NCI-H146 (cell line): ENCODE results near the gene LMO1.

ENCODE experiments used
- DNase-seq: peaks from one replicate; lab custom pipeline; 2025; lab: John Stamatoyannopoulos, UW

Gene LMO1

DNA sequence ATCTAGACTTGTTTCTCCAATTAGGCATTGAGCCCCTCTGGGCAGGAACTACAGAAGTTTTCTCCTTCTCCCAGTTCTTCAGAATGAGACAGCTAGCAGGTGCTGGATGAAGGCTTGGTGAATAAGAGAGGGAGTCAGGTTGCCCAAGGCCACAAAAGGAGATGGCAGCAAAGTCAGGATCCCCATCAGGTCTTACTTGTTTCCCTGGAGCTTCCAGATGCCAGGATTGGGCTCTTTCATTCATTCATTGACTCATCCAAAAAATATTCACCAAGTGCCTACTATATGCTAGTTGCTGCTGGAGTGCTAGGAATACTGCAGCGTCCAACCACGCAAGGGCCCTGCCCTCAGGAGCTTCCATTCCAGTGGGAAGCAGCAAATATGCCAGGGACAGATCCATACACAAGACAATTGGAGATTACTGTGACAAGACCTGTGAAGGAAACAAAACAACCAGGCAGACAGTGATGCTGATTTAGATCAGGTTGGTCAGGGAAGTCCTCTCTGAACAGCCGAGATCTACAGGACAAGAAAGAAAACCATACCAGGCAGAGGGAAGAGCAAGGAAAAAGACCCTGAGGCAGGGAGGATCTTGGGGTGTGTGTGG, 24.6 kb upstream of the LMO1 start:
- DNase-seq = no peak

DNA sequence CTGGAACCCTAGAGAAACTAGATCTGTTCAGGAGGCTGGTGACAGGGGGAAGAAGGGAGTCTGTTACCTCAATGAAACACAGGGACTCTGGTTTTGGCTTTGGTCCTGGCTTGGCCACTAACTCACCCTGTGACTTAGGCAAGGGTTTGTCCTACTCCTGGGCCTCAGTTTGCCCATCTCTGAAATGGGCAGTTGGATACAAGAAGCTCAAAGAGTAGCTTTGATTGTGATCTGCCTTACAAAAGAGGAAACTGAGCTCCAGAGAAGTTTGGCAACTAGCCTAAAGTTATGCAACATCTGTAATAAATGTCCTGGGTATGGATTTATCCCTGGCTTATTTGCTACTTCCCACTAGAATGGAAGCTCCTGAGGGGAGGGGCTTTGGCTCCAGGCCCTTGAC, 24.0 kb upstream of the LMO1 start:
- no peak for DNase-seq

DNA sequence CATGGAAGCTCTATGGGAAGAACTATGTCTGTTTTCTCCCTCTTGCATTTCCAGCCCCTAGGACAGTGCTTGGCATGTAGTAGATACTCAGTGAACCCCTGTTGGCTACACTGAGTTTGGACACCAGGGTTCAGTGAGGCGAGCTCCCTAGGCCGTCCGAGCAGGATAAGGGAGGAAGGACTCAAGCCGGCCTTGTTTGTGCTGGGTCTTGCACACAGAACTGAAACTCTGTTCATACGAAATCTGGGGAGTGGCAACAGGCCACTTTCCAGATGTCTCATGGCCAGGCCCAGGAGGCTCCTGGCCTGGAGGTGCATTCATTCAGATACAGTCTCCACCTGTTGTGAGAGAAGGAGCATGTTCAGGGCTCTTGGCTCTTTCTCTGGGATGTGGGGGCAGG, 23.6 kb upstream of the LMO1 start:
- DNase-seq = no peak

DNA sequence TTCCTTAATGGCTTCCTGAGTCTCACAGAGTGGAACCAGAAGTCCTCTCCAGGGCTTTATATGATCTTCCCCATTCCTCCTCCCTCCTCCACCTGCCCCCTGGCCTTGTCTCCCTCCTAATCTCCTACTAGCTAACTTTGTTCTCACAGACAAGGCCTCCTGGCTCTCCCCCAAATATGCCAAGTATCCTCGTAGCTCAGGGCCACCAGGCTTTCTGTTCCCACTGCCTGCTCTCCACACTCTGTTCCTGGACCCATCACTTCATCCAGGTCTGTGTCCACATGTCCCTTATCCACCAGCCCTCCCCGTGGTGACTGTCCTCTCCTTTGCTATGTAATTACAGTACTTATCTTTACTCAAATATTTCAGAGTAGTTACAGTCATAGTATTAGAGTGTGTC, 23.2 kb upstream of the LMO1 start:
- no peak for DNase-seq

DNA sequence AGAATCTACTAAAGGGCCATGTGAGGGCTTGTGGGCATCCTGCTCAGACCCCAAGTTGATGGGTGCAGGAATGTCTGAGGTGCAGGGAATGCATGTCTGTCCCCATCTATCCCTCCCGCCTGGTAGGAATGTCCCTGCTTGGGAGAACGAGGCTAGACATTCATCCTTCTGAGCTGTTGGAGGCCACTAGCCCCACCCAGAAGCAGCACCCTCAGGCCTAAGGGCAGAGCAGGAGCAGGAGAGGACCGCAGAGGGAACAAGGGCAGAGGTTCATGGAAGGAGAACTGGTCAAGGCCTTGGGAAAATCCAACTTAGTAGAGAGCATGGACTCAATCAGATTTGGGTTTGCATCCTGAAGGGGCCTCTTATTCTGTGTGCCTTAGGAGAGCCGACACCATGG, 22.1 kb upstream of the LMO1 start:
- DNase-seq = no peak

DNA sequence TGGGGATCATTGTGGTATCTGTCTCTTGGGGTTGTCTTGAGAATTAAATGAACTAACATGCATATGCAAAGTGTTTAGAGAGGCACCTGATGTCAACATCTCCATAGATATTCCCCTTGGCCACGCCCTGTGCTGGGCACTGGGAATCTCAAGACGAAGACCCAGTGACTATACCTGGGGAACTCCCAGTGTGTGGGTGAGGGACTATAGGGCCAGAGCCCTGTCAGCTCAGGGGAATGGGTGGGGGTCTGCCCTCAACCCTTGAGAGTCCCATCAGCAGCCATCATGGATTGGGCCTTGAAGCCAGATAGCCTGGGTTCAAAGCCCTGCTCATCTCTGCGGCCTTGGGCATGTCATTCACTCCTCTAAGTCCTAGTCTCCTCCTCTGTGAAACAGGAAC, 21.6 kb upstream of the LMO1 start:
- no peak for DNase-seq

DNA sequence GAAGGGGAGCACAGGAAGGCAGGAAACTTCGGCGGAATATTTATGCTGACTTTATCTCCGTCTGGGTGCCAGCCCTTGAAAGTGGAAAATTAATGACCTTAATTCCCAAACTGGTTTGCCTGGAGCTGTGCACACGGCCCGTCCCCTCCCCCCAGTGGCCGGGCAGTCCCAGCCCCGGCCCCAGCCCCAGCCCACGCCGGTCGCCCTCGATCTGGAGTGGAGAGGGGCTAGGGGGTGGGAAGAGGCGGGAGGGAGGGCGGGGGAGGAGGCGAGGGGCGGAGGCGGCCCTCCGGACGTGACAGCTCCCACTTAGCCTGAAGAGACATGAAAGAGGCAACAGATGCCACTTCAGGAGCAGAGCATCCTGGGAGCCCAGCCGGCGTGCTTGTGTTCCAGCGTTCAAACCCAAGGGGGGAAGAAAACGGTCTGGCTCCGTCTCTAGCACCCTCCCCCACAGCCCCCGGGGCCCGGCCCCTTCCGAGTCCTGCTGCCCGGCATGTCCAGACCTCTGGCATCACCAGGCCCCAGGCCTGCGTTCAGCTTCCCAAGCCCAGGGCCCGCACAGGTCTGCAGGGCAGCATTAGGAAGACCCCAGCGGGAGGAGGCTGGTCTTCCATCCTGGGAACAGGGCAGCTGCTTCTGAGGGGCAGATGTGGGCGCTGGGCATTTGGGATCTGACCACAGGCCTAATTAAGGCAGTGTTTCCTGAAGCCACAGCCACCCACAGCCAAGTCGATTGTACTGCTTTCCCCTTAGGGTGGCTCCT, 20.0 kb upstream of the LMO1 start:
- DNase-seq = peak; percentile 43

DNA sequence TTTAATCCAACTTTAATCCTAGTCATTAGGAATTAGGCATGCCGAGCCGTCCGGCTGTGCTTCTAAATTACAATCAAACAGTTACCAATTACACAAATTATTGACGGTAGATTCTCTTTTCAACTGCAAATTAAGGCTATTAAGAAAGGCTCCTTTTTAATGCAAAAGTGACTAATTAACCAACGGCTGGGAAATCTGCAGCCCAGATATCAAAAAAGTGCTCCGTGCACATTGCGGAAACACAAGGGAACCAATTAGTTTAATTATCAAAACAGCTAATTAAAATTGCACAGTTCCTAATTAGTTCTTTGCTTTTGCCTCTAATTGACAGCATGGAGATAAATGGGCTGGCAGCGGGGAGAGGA, 19.4 kb upstream of the LMO1 start:
- no peak for DNase-seq

DNA sequence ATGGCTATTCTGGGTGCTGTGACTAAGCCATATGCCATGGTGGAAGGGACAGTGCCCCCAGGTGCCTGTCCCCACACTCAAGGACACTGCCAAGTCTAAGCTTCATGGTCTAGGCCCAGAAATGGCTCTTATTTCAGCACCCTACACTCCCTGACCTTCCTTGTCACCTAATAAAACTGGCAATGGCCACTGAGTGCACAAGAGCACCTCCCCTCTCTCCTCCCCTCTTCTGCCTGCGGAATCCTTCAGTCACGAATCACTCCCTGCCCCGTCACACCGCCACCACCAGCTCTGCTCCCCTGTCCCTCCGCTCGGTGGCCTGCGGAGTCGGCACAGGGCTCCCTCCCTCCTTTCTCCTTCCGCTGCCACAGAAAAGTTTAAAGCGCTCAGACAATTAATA, 19.0 kb upstream of the LMO1 start:
- peak; percentile 51 for DNase-seq

DNA sequence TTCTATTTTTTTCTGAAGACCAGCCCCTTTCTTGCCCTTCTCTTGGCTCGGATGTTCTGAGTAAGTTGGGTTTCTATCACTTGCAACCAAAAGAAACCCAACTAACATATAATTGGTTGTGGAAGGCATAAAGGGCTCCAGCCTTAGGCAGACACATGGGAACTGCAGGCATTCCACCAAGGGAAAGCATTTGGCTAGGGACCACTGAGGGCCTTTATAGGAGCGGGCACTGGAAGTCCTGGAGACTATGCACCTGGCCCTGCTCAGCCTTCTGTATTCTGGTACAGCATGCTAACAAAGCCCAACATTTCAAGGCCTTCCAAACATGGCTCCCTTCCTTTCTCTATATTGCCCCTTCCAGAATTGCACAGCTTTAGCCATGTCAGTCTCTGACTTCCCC, 17.6 kb upstream of the LMO1 start:
- no peak for DNase-seq

DNA sequence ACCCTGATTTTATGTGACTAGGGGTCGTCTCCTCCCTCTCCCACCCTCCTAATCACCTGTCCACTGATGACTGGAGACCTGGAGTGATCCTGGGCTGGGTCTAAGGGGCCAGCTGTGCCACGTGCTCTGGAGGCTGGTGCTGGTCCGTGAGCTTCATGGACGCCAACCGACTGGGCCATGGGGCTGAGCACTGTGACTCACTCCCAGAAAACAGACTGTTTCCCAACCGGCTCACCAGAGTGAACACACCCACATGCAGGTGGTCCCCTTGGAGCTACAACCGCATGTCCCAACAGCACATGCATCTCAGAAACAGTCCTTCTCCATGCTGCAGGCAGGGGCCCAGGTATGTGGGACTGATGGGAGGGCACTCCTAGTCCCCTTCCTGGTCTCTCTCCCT, 14.0 kb upstream of the LMO1 start:
- no peak for DNase-seq

DNA sequence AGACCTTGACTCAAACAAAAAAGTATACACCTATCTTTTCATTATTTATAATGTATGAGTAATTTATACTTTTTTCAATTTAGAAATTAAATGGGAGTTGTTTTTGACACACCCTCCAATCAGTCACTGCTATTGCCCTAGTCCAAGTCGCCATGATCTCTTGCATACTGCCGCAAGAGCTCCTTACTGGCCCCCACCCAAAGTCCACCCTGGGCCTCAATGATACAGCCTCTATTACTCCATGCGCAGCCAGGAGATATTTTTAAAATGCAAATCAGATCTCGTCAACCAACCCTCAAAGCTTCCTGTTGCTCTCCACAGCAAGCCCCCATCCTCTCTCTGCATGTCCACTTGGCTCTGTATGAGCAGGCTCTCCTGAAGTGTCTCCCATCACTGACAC, 12.8 kb upstream of the LMO1 start:
- DNase-seq = no peak

DNA sequence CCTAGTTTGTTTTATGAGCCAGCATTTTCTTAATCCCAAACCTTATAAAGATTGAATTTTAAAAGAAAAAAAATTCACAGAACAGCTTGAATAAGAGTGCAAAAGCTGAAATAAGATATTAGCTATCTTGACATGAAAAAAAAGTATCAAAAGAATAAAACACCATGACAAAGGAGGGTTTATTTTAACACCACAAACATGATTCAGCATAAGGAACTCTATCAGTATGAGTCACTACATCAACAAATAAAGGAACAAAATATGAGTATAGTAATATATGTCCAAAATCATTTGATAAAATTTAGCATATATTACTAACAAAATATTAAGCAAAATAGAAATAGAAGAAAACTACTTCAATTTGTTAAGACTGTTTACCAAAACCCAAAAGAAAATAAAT, 9.6 kb upstream of the LMO1 start:
- no peak for DNase-seq

DNA sequence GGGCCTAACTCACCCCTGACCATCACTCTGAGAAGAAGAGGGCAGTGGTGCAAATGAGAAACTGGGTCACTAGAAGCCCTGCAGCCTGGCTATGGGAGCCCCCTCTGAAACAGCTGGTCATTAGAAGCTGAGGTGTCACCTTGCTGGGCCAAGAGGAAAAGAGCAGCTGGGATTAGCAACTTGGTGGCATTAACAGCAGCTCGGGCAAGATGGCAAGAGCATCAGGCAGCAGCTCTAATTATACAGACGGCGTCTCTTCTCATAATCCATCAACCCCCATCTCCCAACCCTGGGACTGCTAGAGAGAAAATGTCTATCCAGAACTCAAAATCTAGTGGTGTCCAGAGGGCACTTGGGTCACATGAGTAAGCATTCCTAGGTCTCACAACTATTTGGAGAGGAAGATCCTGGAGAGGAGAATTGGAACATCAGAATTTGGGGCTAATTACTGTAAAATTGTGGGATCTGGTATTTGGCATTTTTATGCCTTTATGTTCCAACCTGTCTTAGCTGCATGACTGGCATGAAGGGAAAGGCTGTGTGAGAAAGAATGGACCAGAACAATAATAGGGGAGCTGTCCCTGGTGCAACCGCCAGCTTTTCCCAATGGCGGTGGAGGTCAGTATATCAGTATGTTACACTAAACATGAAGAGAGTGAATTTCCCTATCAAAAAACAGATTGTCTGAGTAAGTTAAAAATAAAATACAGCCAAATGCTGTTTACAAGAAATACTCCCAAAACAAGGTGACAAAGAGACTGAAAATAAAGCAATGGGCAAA, 7.6 kb upstream of the LMO1 start:
- DNase-seq = no peak

DNA sequence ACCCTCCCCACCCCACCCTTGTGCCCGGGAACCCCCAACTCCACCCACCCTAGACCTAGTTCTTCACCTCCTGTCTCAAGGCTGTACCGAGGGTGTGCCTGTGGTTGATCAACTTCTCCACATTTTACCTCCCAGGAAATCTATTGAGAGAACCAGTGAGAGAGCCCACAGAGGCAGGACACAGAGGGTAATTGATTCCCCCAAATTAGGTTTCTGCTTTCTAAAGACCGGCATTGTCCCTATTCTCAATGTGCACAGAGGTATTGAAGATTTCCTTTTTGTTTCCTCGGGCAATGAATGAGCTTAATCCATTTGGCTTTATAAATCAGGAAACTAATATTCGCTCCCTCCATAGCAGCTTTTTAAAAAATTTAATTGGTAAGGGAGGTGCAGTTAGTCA, 6.0 kb upstream of the LMO1 start:
- DNase-seq = no peak

DNA sequence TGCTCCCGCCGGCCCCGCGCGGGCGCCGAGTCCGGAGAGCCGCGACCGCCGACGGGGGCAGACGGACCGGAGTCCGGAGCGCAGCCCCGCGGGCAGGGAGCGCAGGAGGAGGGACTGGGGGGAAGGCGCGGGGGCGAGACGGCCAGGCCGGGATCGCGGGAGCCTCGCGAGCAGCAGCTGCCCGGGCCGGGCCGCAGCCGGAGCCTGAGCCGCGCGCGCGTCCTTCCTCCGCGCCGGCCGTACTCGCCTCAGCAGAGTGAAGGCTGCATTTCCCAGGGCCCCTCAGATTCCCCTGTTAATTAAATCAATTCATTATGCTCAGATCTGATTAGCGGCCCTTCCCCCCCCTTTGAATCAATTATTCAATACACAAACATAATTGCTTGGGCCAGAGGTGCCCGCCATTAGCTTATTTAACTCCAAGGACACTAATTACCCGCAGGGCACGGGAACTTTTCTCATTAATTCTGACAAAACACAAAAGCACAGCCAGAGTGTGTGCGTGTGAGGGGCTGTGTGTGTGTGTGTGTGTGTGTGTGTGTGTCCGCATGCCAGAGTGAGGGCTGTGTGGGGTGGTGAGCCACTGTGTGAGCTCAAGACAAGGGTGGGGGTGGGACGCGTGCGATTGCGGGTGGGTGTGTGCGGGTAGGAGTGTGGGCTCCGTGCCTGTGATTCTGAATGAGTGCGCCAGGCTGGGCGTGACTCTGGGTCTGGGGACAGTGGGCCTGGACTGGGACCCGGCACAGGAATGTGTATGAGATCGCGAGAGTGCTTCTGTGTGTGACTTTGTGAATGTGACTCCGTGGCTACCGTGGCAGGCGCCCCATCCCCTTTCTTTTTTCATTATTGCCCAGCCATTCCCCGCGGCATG, 5.1 kb upstream of the LMO1 start:
- DNase-seq = peak; percentile 59

DNA sequence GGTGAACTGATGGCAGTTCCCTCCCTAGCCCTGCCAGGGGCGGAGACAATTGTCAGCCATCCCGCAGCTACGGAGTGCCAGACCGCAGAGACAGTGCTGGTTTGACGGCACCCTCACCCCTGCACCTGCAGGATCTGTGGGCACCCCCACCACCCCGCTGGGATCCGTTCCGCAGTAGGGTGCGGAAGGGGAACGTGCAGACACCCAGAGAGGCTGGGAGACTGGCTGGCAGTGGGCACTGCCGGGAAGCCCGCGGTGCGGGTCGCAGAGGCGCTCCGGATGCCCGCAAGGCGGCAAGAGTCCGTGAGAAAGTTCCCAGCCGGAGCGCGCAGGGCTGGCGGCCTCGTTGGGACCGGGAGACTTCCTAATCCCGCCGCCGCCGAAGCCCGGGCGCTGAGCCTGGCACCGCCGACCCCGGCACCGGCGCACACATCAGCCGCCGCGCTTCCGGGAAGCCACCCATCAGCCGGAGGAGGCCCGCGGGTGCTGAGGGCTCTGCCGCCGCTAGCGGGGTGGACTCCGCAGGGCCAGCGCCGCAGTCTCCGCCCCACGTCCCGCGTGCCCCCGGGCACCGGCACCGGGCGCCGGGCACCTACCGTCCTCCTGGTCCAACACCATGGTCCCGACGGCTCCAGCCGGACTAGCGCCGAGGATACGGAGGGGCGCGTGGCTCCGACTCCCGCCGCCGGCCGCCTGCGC, 4.3 kb upstream of the LMO1 start:
- DNase-seq = no peak

DNA sequence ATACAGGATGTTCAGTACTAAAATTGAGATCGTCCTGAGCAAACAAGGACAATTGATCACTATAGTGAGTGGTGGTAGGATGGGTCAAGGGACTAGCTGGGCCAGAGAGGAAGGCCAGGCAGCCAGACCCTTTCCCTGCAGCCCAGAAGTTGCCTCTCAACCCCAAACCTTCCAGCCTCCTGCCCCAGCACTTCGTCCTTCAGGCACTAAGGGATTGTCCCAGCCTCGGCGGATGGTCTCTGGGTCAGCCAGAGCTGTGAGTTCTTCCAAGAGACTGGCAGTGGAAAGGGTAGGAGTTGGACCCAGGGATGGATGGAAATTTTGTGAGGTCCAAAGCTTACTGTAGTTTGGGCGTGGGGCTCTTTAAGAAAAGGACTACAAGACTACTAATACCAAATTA, 3.6 kb upstream of the LMO1 start:
- DNase-seq = no peak

DNA sequence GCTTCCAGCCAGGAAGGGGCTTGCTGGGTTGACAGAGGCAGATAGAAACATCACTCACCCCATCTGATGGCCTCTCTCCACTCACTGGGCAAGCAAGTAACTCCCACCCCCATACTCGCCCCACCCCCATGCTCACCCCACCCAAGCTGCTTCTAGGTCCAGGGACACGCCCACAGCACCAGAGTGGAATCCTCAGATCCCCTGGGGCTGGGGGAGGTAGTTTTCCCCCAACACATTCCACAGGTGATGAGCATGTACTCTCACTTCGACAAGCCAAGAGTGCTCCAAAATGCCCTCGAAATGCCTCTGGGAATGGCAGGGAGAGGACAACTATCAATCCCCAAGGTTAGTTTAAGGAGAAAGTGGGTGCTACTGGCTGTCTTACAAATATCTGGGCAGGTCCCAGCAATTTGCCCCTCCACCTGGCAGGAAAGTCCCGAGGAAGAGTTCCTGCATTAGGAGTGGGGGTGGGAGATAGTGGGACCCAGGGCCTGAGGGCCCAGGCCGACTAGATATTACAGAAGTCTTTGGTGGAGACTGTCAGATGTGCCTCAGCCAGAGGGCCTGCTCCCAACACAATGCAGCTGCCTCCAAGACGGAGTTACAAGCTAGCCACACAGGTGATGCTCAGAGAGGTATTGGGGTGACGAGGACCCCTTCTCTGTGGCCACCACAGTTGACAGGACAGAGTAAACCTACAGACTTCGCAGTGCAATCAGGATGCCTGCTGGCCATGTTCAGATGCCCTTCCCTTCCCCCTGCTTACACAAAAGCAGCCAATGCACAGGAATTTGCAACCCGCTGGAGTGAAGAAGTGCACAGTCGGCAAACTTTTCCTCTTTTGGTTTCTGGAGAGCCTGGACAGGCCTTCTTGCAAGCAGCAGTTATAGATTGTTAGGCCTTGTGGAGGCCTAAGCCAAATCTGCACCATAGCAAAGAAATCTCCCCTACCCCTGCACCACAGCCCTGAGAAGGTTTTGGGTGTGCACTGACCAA, 2.9 kb upstream of the LMO1 start:
- DNase-seq = no peak

DNA sequence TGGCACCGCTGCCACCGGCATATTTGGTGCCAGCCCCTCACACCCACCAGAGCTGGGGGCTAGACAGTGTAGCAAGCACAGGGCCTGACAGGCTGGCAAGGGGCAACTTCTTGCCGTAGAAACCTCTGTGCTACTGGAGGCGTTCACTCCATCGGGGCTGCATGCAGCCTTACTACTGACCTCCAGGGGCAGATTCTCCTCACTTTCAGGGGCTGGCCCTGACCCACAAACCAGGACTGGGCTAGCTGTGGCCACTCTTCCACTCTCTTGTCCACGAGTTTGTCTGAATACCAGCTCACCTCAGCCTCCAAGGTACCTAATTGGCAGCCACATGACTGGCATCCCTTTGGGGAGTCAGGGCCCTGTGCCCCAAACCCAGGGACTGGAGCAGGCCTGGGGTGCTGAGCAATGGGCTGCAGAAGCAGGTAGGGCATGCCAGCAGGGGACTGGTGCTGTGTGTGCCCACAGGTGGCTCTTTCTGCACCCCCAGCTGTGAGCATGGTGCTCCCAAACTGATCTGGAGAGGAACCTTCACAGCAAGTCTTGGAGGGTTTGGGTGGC, 2.1 kb upstream of the LMO1 start:
- no peak for DNase-seq
